Activated effector memory CD4-positive, alpha-beta T cell treated with Interleukin-2 at 50 U/mL for 16 hours (primary cell): ENCODE data around the gene LYSMD4.
"Not testable (repeated sequence)": the region's sequence is repeated elsewhere in the genome, so short reads cannot be mapped to it uniquely, and the experiment has no call there.

ENCODE experiments used
- DNase-seq: peaks from one replicate; pipeline ENCODE4 v3.0.0-alpha.2; 2020

Gene LYSMD4

GRCh38 chr15:99733268-99734039, at the start of gene LYSMD4:
Gene LYSMD4 (minus strand): TSS chr15:99733437. CDS start chr15:99731999, 1,438 bp downstream.
- DNase-seq, result peak; percentile 97

- not testable (repeated sequence) for DNase-seq
Measured at GRCh38 chr15:99782029-99782428, 48.8 kb upstream of the LYSMD4 start.

GRCh38 chr15:99777144-99777543, 43.9 kb upstream of the LYSMD4 start:
- no peak for DNase-seq

GRCh38 chr15:99764522-99764921, 31.3 kb upstream of the LYSMD4 start:
- no peak for DNase-seq

GRCh38 chr15:99763827-99764226, 30.6 kb upstream of the LYSMD4 start:
- no peak for DNase-seq

GRCh38 chr15:99762288-99762687, 29.1 kb upstream of the LYSMD4 start:
- DNase-seq, result no peak

GRCh38 chr15:99755692-99756409, 22.6 kb upstream of the LYSMD4 start:
- DNase-seq, result no peak

- no peak for DNase-seq
Measured at GRCh38 chr15:99753066-99753465, 19.8 kb upstream of the LYSMD4 start.

- DNase-seq, result no peak
Measured at GRCh38 chr15:99752556-99752955, 19.3 kb upstream of the LYSMD4 start.

- not testable (repeated sequence) for DNase-seq
Measured at GRCh38 chr15:99750326-99750725, 17.1 kb upstream of the LYSMD4 start.

- DNase-seq, result no peak
Measured at GRCh38 chr15:99749386-99749785, 16.1 kb upstream of the LYSMD4 start.

GRCh38 chr15:99745370-99746086, 12.3 kb upstream of the LYSMD4 start:
- DNase-seq, result no peak

- DNase-seq, result no peak
Measured at GRCh38 chr15:99744142-99744541, 10.9 kb upstream of the LYSMD4 start.

GRCh38 chr15:99741835-99742234, 8.6 kb upstream of the LYSMD4 start:
- no peak for DNase-seq

- no peak for DNase-seq
Measured at GRCh38 chr15:99738021-99738847, 5.0 kb upstream of the LYSMD4 start.

GRCh38 chr15:99736702-99737101, 3.5 kb upstream of the LYSMD4 start:
- DNase-seq, result no peak

GRCh38 chr15:99735868-99736267, 2.6 kb upstream of the LYSMD4 start:
- no peak for DNase-seq

GRCh38 chr15:99734575-99734974, 1.3 kb upstream of the LYSMD4 start:
- no peak for DNase-seq

GRCh38 chr15:99734040-99734291, 729 bp upstream of the LYSMD4 start:
- DNase-seq, result not testable (repeated sequence)

- no peak for DNase-seq
Measured at GRCh38 chr15:99732751-99733267, 428 bp downstream of the LYSMD4 start.

GRCh38 chr15:99732124-99732750, 1.0 kb downstream of the LYSMD4 start:
- no peak for DNase-seq
